HL-60 (cell line): ENCODE measurements around the gene FAF1.

Experiments
- DNase-seq, 2 experiments: peaks; one replicate each; pipeline ENCODE4 v3.0.0-alpha.2; 2010 to 2020; ENCODE audit warnings: low read depth in 1 of 2, low spot score in 1 of 2
- H3K27ac ChIP-seq: fragments of 250-450 bp; sonication (Bioruptor Pico); replicated peaks from 2 replicates; pipeline ENCODE4 v1.5.1; 2020; ENCODE audit warnings: mild to moderate bottlenecking, moderate library complexity
- H3K27me3 ChIP-seq: fragments of 250-450 bp; sonication (Bioruptor Pico); 2 replicates; pipeline ENCODE4 v1.5.1; 2021; ENCODE audit warnings: mild to moderate bottlenecking, moderate library complexity; ENCODE audit not compliant: insufficient read depth, poor library complexity, severe bottlenecking
- H3K4me3 ChIP-seq: replicated peaks from 2 replicates; pipeline ENCODE4 v1.5.1; 2011; ENCODE audit warnings: mild to moderate bottlenecking, control low read depth, low read length; ENCODE audit not compliant: insufficient read depth
- CTCF ChIP-seq: IDR thresholded peaks from one replicate; pipeline ENCODE4 v1.5.1; 2011; ENCODE audit warnings: low read length, control low read depth, inconsistent platforms; ENCODE audit not compliant: insufficient read depth
- GABPA ChIP-seq: IDR thresholded peaks from 2 replicates; pipeline ENCODE4 v1.6.1; 2012; ENCODE audit warnings: low read depth
- POLR2AphosphoS5 ChIP-seq: IDR thresholded peaks from 2 replicates; pipeline ENCODE4 v1.6.1; 2012; ENCODE audit warnings: low read depth
- REST ChIP-seq: IDR thresholded peaks from 2 replicates; pipeline ENCODE4 v1.6.1; 2012; ENCODE audit warnings: low read depth; ENCODE audit not compliant: insufficient replicate concordance
- SPI1 ChIP-seq: IDR thresholded peaks from 2 replicates; pipeline ENCODE4 v1.6.1; 2012; ENCODE audit warnings: low read depth, mild to moderate bottlenecking, borderline replicate concordance

Gene FAF1

GRCh38 chr1:50978144-50978851 is 18.2 kb upstream of the FAF1 start:
- H3K27me3 ChIP-seq, result no peaks in the 10 kb centered on the region
- H3K4me3 ChIP-seq, result peak overlapping the region; percentile 72
- peak in 1 of 2 experiments; percentile 70 for DNase-seq
- peak overlapping the region; percentile 97 for H3K27ac ChIP-seq
- TF ChIP-seq CTCF, result no peak
- TF ChIP-seq POLR2AphosphoS5, result peak; percentile 38; the same call in 1 of the 2 replicates

DNA sequence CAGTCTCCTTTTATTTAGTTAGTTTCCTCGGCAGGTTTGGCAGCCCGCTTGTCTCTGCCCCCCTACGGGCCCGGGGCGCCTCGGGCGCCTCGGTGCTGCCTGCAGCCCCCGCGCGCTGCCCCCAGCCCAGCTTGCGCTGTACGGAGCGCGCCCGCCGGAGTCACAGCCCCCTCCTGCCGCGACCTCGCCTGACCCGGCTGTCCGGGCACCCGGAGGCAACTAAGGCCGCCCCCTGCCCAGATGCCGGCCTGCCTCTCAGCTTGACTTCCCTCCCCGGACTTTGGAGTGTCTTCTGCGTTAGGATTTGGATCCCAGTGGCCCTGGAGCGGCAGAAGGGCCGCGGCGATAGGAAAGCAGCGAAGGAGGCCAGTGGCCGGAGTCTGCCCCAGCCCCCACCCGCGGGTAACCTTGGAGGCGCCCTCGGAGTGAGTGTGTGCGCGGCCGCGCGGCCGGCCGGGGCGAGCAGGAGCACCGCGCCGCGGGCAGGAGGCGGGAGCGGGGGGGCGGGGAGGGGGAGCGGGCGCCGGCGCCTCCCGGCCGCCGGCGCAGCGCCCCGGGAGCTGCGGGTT is 17.6 kb upstream of the FAF1 start:
- no peaks in the 10 kb centered on the region for H3K27me3 ChIP-seq
- DNase-seq, result peak in 1 of 2 experiments; percentile 52
- H3K27ac ChIP-seq, result peak overlapping the region; percentile 97
- peak overlapping the region; percentile 72 for H3K4me3 ChIP-seq
- TF ChIP-seq SPI1, result peak; percentile 18; the same call in 1 of the 2 replicates
- no peak for TF ChIP-seq REST
- peak; percentile 1; the same call in 1 of the 2 replicates for TF ChIP-seq POLR2AphosphoS5

GRCh38 chr1:50976890-50977574 is 17.0 kb upstream of the FAF1 start:
- H3K27me3 ChIP-seq, result no peaks in the 10 kb centered on the region
- peak overlapping the region; percentile 72 for H3K4me3 ChIP-seq
- TF ChIP-seq GABPA (no peak), REST (no peak), SPI1 (0 out of 2 replicates have a peak, but pooled peaks have one; percentile 9)
- DNase-seq, result peak in 1 of 2 experiments; percentile 65
- H3K27ac ChIP-seq, result peak overlapping the region; percentile 97

DNA sequence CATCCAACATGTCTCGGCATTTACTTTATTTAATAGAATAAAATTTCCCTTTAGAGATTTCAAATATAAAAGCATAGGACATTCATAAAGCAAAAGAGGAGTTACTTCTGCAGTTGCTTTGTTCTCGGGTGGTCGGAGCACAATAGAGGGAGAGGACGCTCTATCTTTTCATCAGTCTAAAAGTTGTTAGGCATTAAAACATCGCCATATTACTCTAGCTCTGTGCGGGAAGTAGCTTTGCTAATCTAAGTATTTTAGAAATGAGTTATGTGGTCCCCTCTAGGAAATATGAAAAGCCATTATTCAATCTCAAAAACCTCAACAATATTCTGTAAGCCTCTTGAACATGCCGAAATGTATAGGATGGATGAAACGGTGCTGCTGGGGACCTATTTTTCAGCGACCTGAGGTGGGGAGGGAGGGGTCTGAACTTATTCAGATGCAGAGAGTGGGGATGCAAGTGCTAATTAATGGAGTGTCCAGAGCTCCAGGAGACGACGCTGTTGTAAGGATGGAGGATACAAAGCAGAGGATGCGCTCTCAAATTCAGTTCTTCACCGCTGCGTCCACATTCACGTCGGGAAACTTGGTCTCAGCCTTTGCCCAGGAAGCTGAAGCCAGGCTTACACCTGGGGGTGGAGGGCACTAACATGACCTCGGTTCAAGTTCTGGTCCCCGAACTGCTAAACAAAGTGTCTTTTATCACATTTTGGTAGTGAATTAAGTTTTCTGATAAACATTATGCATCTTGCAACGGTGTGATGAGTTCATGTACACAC is 16.2 kb upstream of the FAF1 start:
- TF ChIP-seq REST, result no peak
- TF ChIP-seq CTCF, result no peak
- no peak for TF ChIP-seq POLR2AphosphoS5
- TF ChIP-seq SPI1, result no peak
- TF ChIP-seq GABPA, result no peak
- DNase-seq, result no peak
- H3K27me3 ChIP-seq, result no peaks in the 10 kb centered on the region
- H3K4me3 ChIP-seq, result peak overlapping the region; percentile 72
- H3K27ac ChIP-seq, result peak overlapping the region; percentile 97
